Neural cell (in vitro differentiated cells): Measurements from ENCODE around the gene SLC20A1. TPM values are rescaled to one million over a fixed set of nuclear protein-coding genes. Genes with fewer than 3 reads are reported as not detected.

Experiments used
- H2AFZ ChIP-seq: fragments of 200-600, 300-800 bp; sonication (generic), shearing (Covaris generic); 2 replicates; pipeline ENCODE4 v1.6.0; 2014; ENCODE audit warnings: low read depth, mild to moderate bottlenecking, antibody characterized with exemption, low read length, moderate library complexity
- H3F3A ChIP-seq: fragments of 200-600 bp; shearing (Covaris generic); 2 replicates; pipeline ENCODE4 v1.6.1; 2016; ENCODE audit warnings: mild to moderate bottlenecking, moderate library complexity, mixed read lengths, antibody characterized with exemption, low read length; ENCODE audit not compliant: insufficient read depth, poor library complexity, severe bottlenecking
- H3K27ac ChIP-seq: fragments of 200-600, 300-800 bp; sonication (generic), shearing (Covaris generic); 2 replicates; pipeline ENCODE4 v1.5.1; 2014; ENCODE audit warnings: mild to moderate bottlenecking, low read length, moderate library complexity
- H3K27me3 ChIP-seq: fragments of 300-800, 200-600 bp; sonication (generic), shearing (Covaris generic); 2 replicates; pipeline ENCODE4 v1.6.0; 2014; ENCODE audit warnings: mild to moderate bottlenecking, low read depth, low read length, moderate library complexity; ENCODE audit not compliant: insufficient read depth
- H3K36me3 ChIP-seq: fragments of 300-800, 200-600 bp; sonication (generic), shearing (Covaris generic); 2 replicates; pipeline ENCODE4 v1.5.1; 2014; ENCODE audit warnings: mild to moderate bottlenecking, antibody characterized with exemption, low read length, moderate library complexity; ENCODE audit not compliant: insufficient read depth
- H3K4me2 ChIP-seq: fragments of 300-800, 200-600 bp; sonication (generic), shearing (Covaris generic); 2 replicates; pipeline ENCODE4 v1.6.0; 2014; ENCODE audit warnings: mild to moderate bottlenecking, low read length
- H3K4me3 ChIP-seq: fragments of 300-800, 200-600 bp; sonication (generic), shearing (Covaris generic); 2 replicates; pipeline ENCODE4 v1.5.1; 2014; ENCODE audit warnings: mild to moderate bottlenecking, low read length, moderate library complexity
- H3K79me2 ChIP-seq: fragments of 200-600 bp; shearing (Covaris generic); replicated peaks from 2 replicates; pipeline ENCODE4 v1.6.0; 2014; ENCODE audit warnings: mild to moderate bottlenecking, low read length, moderate library complexity; ENCODE audit not compliant: insufficient read depth
- H3K9ac ChIP-seq: fragments of 300-800, 200-600 bp; sonication (generic), shearing (Covaris generic); 2 replicates; pipeline ENCODE4 v1.6.1; 2016; ENCODE audit warnings: mild to moderate bottlenecking, low read length, mixed read lengths
- H3K9me2 ChIP-seq: fragments of 200-600 bp; shearing (Covaris generic); 2 replicates; pipeline ENCODE4 v1.6.1; 2016; ENCODE audit warnings: mild to moderate bottlenecking, low read length, mixed read lengths; ENCODE audit not compliant: insufficient read depth
- H3K9me3 ChIP-seq: fragments of 200-600, 300-800 bp; sonication (generic), shearing (Covaris generic); 2 replicates; pipeline ENCODE4 v1.6.1; 2016; ENCODE audit warnings: mild to moderate bottlenecking, mixed run types, low read length, moderate library complexity, mixed read lengths
- H4K20me1 ChIP-seq: fragments of 200-600 bp; shearing (Covaris generic); 2 replicates; pipeline ENCODE4 v1.6.1; 2016; ENCODE audit warnings: mild to moderate bottlenecking, mixed run types; ENCODE audit not compliant: insufficient read depth
- EP300 ChIP-seq: fragments of 450-650 bp; conservative IDR thresholded peaks from 2 replicates; pipeline ENCODE4 v1.6.1; 2014; ENCODE audit warnings: antibody characterized with exemption, mild to moderate bottlenecking, moderate library complexity; ENCODE audit not compliant: poor library complexity, severe bottlenecking
- EZH2 ChIP-seq: fragments of 200-600, 300-800 bp; shearing (Covaris generic), sonication (generic); IDR thresholded peaks from 2 replicates; pipeline ENCODE4 v1.6.1; 2014; ENCODE audit warnings: antibody characterized with exemption, low read length, borderline replicate concordance, mild to moderate bottlenecking; ENCODE audit not compliant: insufficient read depth, poor library complexity, severe bottlenecking
- MXI1 ChIP-seq: fragments of 450-650 bp; conservative IDR thresholded peaks from 2 replicates; pipeline ENCODE4 v1.6.1; 2014; ENCODE audit warnings: antibody characterized with exemption, mild to moderate bottlenecking; ENCODE audit not compliant: poor library complexity, severe bottlenecking
- POLR2AphosphoS5 ChIP-seq: IDR thresholded peaks from 2 replicates; pipeline ENCODE4 v1.6.1; 2012
- RAD21 ChIP-seq: fragments of 450-650 bp; conservative IDR thresholded peaks from 2 replicates; pipeline ENCODE4 v1.6.1; 2014; ENCODE audit warnings: antibody characterized with exemption, mild to moderate bottlenecking, moderate library complexity
- REST ChIP-seq: IDR thresholded peaks from 2 replicates; pipeline ENCODE4 v1.6.1; 2012; ENCODE audit warnings: borderline replicate concordance
- SMC3 ChIP-seq: fragments of 450-650 bp; conservative IDR thresholded peaks from 2 replicates; pipeline ENCODE4 v1.6.1; 2014; ENCODE audit warnings: antibody characterized with exemption, mild to moderate bottlenecking, moderate library complexity; ENCODE audit not compliant: poor library complexity
- TAF1 ChIP-seq: IDR thresholded peaks from 2 replicates; pipeline ENCODE4 v1.6.1; 2012; ENCODE audit warnings: low read depth
- polyA plus RNA-seq: library from polyadenylated mRNA; depleted of rRNA; stranded (reverse); fragments of >200 nt; gene quantifications from 2 replicates; pipeline ENCODE4 v1.2.3, GENCODE V29; 2014
- TF ChIP-seq, protein P1 (sequence below): fragments of 450-650 bp; IDR thresholded peaks from 2 replicates; pipeline ENCODE4 v1.5.1; 2014; ENCODE audit warnings: antibody characterized with exemption, mild to moderate bottlenecking, moderate library complexity; ENCODE audit not compliant: poor library complexity, severe bottlenecking

The SLC20A1 gene
- polyA plus RNA-seq, 1 donor from 2014 or later = 61.4 TPM

DNA sequence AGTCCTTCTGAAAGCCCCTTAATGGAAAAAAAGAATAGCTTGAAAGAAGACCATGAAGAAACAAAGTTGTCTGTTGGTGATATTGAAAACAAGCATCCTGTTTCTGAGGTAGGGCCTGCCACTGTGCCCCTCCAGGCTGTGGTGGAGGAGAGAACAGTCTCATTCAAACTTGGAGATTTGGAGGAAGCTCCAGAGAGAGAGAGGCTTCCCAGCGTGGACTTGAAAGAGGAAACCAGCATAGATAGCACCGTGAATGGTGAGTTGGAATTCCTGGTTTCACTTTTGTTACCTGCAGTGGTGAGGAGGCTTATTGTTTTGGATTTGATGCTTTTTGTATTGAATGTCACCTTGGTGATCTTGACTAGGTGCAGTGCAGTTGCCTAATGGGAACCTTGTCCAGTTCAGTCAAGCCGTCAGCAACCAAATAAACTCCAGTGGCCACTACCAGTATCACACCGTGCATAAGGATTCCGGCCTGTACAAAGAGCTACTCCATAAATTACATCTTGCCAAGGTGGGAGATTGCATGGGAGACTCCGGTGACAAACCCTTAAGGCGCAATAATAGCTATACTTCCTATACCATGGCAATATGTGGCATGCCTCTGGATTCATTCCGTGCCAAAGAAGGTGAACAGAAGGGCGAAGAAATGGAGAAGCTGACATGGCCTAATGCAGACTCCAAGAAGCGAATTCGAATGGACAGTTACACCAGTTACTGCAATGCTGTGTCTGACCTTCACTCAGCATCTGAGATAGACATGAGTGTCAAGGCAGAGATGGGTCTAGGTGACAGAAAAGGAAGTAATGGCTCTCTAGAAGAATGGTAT is 13.3 kb downstream of the SLC20A1 start:
- Histone ChIP-seq H3K9me3 (no peaks in the 10 kb centered on the region), H4K20me1 (no peaks in the 10 kb centered on the region), H3K36me3 (peaks cover 14% of the 10 kb centered on the region), H3K9me2 (no peaks in the 10 kb centered on the region), H3K9ac (no peak overlapping the region), H3K27me3 (no peaks in the 10 kb centered on the region), H3F3A (no peaks in the 10 kb centered on the region), H3K27ac (no peak overlapping the region), H3K4me2 (no peak overlapping the region), H3K4me3 (no peak overlapping the region), H2AFZ (no peak overlapping the region), H3K79me2 (peaks cover 3% of the 10 kb centered on the region)
- TF ChIP-seq SMC3 = no peak

GRCh38 chr2:112660138-112660537 is 14.4 kb downstream of the SLC20A1 start:
- Histone ChIP-seq H2AFZ (no peak overlapping the region), H3K27me3 (no peaks in the 10 kb centered on the region), H3K9ac (no peak overlapping the region), H3K27ac (no peak overlapping the region), H3K79me2 (peaks cover 3% of the 10 kb centered on the region), H4K20me1 (no peaks in the 10 kb centered on the region), H3K9me2 (no peaks in the 10 kb centered on the region), H3K4me3 (no peak overlapping the region), H3K4me2 (no peak overlapping the region), H3F3A (no peaks in the 10 kb centered on the region), H3K36me3 (peaks cover 14% of the 10 kb centered on the region), H3K9me3 (no peaks in the 10 kb centered on the region)
- TF ChIP-seq POLR2AphosphoS5 (no peak), SMC3 (no peak), REST (no peak), EP300 (no peak), MXI1 (no peak), RAD21 (no peak), TAF1 (no peak), EZH2 (no peak)
- TF ChIP-seq, protein P1, sequence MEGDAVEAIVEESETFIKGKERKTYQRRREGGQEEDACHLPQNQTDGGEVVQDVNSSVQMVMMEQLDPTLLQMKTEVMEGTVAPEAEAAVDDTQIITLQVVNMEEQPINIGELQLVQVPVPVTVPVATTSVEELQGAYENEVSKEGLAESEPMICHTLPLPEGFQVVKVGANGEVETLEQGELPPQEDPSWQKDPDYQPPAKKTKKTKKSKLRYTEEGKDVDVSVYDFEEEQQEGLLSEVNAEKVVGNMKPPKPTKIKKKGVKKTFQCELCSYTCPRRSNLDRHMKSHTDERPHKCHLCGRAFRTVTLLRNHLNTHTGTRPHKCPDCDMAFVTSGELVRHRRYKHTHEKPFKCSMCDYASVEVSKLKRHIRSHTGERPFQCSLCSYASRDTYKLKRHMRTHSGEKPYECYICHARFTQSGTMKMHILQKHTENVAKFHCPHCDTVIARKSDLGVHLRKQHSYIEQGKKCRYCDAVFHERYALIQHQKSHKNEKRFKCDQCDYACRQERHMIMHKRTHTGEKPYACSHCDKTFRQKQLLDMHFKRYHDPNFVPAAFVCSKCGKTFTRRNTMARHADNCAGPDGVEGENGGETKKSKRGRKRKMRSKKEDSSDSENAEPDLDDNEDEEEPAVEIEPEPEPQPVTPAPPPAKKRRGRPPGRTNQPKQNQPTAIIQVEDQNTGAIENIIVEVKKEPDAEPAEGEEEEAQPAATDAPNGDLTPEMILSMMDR = no peak
